ENCODE data around the gene EFNA4. TPM values are rescaled to one million over a fixed set of nuclear protein-coding genes. Genes with fewer than 3 reads are reported as not detected.

EFNA4 gene
- total and polyA plus RNA-seq, 9 of the 15 experiments (the other 6 are each of a cell fraction or from before 2014, with no cell fraction given), result 0.68 to 7.4 (median 6.1) TPM

DNA sequence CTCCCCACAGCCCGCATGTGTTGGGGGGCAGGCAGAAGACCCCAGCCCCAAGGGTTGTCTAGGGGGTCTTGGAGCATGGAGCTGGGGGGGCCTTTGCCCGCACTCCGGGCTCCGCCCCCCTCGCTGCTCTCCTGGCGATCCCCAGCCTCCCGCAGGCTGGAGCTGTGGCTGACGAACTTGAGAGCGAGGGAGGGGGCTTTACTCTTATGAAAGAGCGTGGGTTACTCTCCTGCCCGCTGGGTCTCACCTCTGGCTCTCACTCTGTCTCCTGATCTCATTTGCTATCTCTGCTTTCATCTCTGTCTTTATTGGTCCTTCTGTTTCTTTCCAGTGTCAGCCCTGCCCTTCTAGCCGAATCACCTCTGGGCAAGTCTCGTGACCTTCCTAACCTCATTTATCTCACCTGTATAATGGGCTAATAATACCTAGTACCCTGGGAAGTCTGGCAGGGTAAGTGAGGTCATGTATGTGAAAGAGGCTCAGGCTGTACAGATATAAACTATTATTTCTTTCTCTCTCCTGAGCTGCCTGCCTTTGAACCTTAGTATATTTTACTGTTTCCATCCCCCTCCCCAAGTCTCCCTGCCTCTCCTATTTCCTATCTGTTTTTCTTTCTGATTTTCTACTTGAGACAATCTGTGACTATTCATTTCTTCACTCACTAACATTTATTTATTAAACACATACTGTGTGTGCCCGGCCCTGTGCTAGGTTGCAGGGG lies 731 bp downstream of the EFNA4 start (continued):
- TF ChIP-seq PRDM10 (IDR thresholded peaks at IDR 0.05; ENCODE audit: partially characterized antibody) (no peak), ADNP (tag; IDR thresholded peaks at IDR 0.05) (peak; percentile 99), MAFK (IDR thresholded peaks at IDR 0.05; ENCODE audit: low read length) (no peak), ZNF707 (CRISPR knock-in tag; conservative IDR thresholded peaks at IDR 0.05) (no peak), TCFL5 (CRISPR knock-in tag; conservative IDR thresholded peaks at IDR 0.05) (no peak), BRF1 (IDR thresholded peaks at IDR 0.05; ENCODE audit: borderline replicate concordance, extremely low read depth, insufficient read length) (no peak), FUS (optimal IDR thresholded peaks at IDR 0.05; ENCODE audit: low read depth, low read length) (no peak), FOXP4 (CRISPR knock-in tag; IDR thresholded peaks at IDR 0.05; ENCODE audit: borderline replicate concordance) (no peak), SMARCB1 (IDR thresholded peaks at IDR 0.05; ENCODE audit: insufficient read length, low read depth) (no peak), EP300 (IDR thresholded peaks at IDR 0.05; ENCODE audit: low read length) (no peak), MAX (CRISPR knock-in tag; IDR thresholded peaks at IDR 0.05) (peak; percentile 9; the same call in 1 of the 2 replicates), CBX3 (IDR thresholded peaks at IDR 0.05; ENCODE audit: borderline replicate concordance in 1 of 2, low read length in 2 of 2) (no peak), TAF7 (tag; IDR thresholded peaks at IDR 0.05) (no peak), NFIC (IDR thresholded peaks at IDR 0.05) (peak; percentile 27; the same call in 1 of the 2 replicates), ZNF23 (CRISPR knock-in tag; IDR thresholded peaks at IDR 0.05) (no peak)
- TF ChIP-seq, protein P1, sequence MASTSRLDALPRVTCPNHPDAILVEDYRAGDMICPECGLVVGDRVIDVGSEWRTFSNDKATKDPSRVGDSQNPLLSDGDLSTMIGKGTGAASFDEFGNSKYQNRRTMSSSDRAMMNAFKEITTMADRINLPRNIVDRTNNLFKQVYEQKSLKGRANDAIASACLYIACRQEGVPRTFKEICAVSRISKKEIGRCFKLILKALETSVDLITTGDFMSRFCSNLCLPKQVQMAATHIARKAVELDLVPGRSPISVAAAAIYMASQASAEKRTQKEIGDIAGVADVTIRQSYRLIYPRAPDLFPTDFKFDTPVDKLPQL (IDR thresholded peaks at IDR 0.05; ENCODE audit: extremely low read depth, insufficient read length), result no peak

All from K562 (cell line).